ENCODE data around the gene CYCS.
A peak's percentile ranks its signal among the peaks of the same experiment; 100 is the strongest.

- TF ChIP-seq CTCF (IDR thresholded peaks at IDR 0.05 in 2 of 3, conservative IDR thresholded peaks at IDR 0.05 in 1 of 3; ENCODE audit: borderline replicate concordance in 1 of 3, insufficient read depth in 1 of 3, low read depth in 2 of 3, low read length in 2 of 3) (peak; percentile 81 to 98 (median 87)), POLR2A (IDR thresholded peaks at IDR 0.05; ENCODE audit: borderline replicate concordance, extremely low read depth, insufficient read depth, insufficient read length) (no peak), MAX (IDR thresholded peaks at IDR 0.05) (no peak), EZH2 (IDR thresholded peaks at IDR 0.05) (no peak), TCF7L2 (IDR thresholded peaks at IDR 0.05; ENCODE audit: borderline replicate concordance, extremely low read depth, insufficient read depth, insufficient read length) (no peak), SIN3A (IDR thresholded peaks at IDR 0.05; ENCODE audit: low read depth) (no peak)
These were observed 26.7 kb downstream of the CYCS start for GRCh38 chr7:25098096-25099046.
